Kidney epithelial cell (primary cell): Measurements from ENCODE around the gene GTSF1L. TPM values are rescaled to one million over a fixed set of nuclear protein-coding genes. Genes with fewer than 3 reads are reported as not detected.

Experiments
- DNase-seq: peaks from one replicate; pipeline ENCODE4 v3.0.0-alpha.2; 2010; ENCODE audit warnings: low read depth
- H3K27me3 ChIP-seq: 2 replicates; pipeline ENCODE4 v1.6.0; 2011; ENCODE audit warnings: low read length; ENCODE audit not compliant: control insufficient read depth, insufficient read depth
- H3K36me3 ChIP-seq: 2 replicates; pipeline ENCODE4 v1.5.1; 2011; ENCODE audit warnings: low read length; ENCODE audit not compliant: control insufficient read depth, insufficient read depth
- H3K4me3 ChIP-seq: 2 replicates; pipeline ENCODE4 v1.5.1; 2011; ENCODE audit warnings: low read depth, mild to moderate bottlenecking, control low read depth, low read length
- CTCF ChIP-seq: IDR thresholded peaks from 2 replicates; pipeline ENCODE4 v1.5.1; 2011; ENCODE audit warnings: mild to moderate bottlenecking, moderate library complexity, low read length, control low read depth, inconsistent platforms; ENCODE audit not compliant: insufficient read depth, poor library complexity, severe bottlenecking
- total RNA-seq: library from RNA; depleted of rRNA; stranded (reverse); fragments of >200 nt; gene quantifications from 2 replicates; pipeline ENCODE4 v1.2.3, GENCODE V29; 2015

The GTSF1L gene
- total RNA-seq, 1 donor from 2014 or later, result not detected

GRCh38 chr20:43695571-43695970, 31.2 kb downstream of the GTSF1L start:
- DNase-seq, result no peak
- no peak for TF ChIP-seq CTCF
- Histone ChIP-seq H3K36me3 (peaks cover 2% of the 10 kb centered on the region), H3K27me3 (no peaks in the 10 kb centered on the region), H3K4me3 (no peak overlapping the region)

- H3K27me3 ChIP-seq, result no peaks in the 10 kb centered on the region
- no peak for DNase-seq
- no peaks in the 10 kb centered on the region for H3K36me3 ChIP-seq
- H3K4me3 ChIP-seq, result no peak overlapping the region
- no peak for TF ChIP-seq CTCF
Measured at GRCh38 chr20:43694763-43695162, 32.0 kb downstream of the GTSF1L start.

- H3K4me3 ChIP-seq, result no peak overlapping the region
- peak; percentile 72 for TF ChIP-seq CTCF
- H3K36me3 ChIP-seq, result no peaks in the 10 kb centered on the region
- DNase-seq, result no peak
- no peaks in the 10 kb centered on the region for H3K27me3 ChIP-seq
Measured at GRCh38 chr20:43691928-43692524, 34.8 kb downstream of the GTSF1L start.

- no peaks in the 10 kb centered on the region for H3K27me3 ChIP-seq
- no peaks in the 10 kb centered on the region for H3K36me3 ChIP-seq
- TF ChIP-seq CTCF, result no peak
- H3K4me3 ChIP-seq, result no peak overlapping the region
- DNase-seq, result no peak
Measured at GRCh38 chr20:43690943-43691598, 35.7 kb downstream of the GTSF1L start.

- DNase-seq, result no peak
- Histone ChIP-seq H3K36me3 (no peaks in the 10 kb centered on the region), H3K4me3 (no peak overlapping the region), H3K27me3 (no peaks in the 10 kb centered on the region)
- no peak for TF ChIP-seq CTCF
Measured at GRCh38 chr20:43689165-43689564, 37.6 kb downstream of the GTSF1L start.

- H3K4me3 ChIP-seq, result no peak overlapping the region
- TF ChIP-seq CTCF, result no peak
- H3K27me3 ChIP-seq, result no peaks in the 10 kb centered on the region
- H3K36me3 ChIP-seq, result no peaks in the 10 kb centered on the region
- no peak for DNase-seq
Measured at GRCh38 chr20:43686820-43687219, 40.0 kb downstream of the GTSF1L start.
